Subcutaneous adipose tissue (tissue), 4 donors: ENCODE results near the gene HTR7. TPM values are rescaled to one million over a fixed set of nuclear protein-coding genes. Genes with fewer than 3 reads are reported as not detected.

Source experiments
- total RNA-seq, 4 donors: library from RNA; depleted of rRNA; stranded (reverse); fragments of >200 nt; gene quantifications; one replicate each; pipeline ENCODE4 v1.1.0, GENCODE V29; 2016
- TF ChIP-seq, protein P1 (sequence below): fragments of 450-650 bp; IDR thresholded peaks from one replicate; pipeline ENCODE4 v1.5.1; 2016; ENCODE audit warnings: low read depth, mild to moderate bottlenecking, control low read depth, antibody characterized with exemption, moderate library complexity

HTR7 gene
- total RNA-seq, 4 donors from 2014 or later = 0.65 to 2.9 (median 1.0) TPM

DNA sequence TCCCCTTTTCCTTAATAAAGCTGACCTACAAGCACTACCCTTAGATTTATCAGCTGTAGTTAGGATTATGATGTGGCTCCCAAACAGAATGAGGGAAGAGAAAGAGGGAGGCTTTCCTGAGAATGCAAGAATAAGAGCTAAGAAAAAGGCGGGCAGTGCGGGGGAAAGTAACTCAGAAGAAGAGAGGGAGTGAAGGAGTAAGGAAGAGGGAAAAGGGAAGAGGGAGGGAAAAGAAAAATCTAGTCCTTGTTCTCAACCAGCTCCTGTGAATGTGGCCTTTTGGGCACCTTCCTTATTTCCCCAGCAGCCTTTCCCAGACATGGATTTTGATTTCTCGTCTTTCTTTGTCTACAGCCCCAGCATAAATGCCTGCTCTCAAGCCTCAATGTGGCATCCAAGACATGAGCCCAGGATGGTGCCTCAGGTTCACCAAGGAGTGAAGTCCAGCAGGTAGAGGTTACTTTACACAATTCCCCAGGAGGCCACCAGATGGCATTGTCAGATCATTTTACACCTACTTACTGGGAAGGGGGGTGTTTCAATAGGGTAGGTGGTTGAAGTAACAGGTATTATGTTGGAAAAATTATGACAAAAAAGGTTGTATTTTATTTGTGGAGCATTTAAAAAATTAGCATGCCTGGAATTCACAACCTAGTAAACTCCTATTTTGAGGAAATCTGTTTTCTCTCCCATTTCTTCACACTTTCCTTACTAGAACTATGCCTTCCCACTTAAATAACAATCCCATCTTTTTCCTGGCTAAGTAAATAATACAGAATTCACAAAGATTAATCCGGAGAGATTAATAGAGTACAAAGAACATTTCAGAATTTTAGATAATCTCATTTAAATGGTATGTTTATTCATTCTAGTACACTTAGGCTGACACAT, 106.5 kb downstream of the HTR7 start:
- TF ChIP-seq, protein P1, sequence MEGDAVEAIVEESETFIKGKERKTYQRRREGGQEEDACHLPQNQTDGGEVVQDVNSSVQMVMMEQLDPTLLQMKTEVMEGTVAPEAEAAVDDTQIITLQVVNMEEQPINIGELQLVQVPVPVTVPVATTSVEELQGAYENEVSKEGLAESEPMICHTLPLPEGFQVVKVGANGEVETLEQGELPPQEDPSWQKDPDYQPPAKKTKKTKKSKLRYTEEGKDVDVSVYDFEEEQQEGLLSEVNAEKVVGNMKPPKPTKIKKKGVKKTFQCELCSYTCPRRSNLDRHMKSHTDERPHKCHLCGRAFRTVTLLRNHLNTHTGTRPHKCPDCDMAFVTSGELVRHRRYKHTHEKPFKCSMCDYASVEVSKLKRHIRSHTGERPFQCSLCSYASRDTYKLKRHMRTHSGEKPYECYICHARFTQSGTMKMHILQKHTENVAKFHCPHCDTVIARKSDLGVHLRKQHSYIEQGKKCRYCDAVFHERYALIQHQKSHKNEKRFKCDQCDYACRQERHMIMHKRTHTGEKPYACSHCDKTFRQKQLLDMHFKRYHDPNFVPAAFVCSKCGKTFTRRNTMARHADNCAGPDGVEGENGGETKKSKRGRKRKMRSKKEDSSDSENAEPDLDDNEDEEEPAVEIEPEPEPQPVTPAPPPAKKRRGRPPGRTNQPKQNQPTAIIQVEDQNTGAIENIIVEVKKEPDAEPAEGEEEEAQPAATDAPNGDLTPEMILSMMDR = no peak

DNA sequence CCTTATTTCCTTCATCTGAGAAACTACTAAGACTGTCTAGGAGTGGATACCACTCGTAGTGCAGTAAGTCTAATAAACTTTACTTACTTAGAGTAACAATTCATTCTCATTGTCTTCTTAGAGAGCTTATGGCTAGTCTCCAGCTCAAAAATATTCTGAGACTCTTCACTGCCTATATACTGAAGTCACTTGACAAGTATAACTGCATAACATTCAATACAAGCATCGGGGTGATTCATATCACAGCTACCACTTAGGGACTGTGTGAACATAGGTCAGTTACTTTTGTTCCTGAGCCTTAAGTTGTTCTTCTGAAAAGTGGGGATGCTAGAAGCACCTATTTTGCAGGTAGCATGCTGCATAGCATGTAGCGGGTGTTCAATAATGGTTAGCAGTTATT, 111.0 kb downstream of the HTR7 start:
- TF ChIP-seq, protein P1 = no peak

DNA sequence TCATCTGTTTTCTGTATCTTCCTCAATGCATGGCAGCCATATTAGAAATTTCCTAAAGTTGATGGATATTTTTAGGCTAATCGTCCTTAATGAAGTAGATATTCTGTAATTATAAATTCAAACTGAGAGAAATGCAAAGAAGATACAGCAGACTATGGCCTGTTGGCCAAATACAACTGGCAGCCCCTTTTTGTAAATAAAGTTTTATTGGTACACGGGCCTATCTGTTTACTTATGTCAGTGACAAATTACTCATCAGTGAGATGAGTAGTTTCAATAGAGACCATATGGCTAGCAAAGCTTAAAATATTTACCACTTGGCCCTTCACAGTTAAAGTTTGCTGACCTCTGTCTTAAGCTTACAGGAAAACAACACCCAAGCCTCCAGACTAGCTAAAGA, 112.3 kb downstream of the HTR7 start:
- TF ChIP-seq, protein P1 = no peak

DNA sequence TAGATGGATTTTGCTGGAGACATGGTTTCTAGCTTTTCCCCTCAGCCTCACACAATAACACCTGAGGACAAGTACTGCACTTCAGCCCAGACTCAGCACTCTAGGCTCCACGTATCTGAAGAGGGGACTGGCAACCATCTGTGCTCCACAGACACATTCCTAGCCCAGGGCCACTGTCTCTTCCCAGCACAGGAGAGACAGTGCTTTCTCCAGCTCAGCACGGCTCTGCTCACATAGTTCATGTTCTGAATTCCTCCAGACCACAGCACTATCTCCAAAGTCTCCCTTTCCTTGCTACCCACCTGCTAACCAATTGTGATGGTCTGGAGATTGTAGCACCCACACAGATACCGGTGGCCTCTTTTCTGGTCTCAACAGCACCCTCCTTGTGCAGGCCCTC, 114.5 kb downstream of the HTR7 start:
- TF ChIP-seq, protein P1 = no peak

DNA sequence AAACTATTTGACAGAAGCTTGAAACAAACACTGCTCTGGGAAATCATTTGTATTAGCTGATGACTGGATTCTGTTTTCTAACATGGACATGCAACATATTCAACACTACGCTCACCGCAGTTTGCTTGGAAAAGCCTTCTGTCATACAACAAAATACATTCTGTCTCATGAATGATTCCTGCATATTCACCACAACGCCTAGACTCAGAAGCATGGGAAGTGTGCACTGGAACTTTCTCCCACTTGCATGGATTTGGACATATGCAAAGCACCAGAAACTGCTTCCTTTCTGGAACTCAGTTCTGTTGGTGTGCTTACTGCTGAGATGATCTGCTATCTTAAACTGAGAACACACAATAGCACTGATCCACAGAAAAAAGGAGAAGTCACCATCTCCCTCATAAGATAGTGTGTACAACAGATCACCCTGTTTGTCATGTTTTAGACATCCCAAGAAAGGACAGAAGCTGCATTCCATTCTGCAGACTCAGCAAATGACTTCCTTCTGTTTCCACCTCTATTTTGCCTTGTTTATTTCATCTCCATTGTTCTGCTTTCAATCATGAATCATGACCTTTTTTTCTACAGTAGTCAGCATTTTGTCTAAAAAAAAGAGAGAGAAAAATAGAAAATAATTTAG, 115.8 kb downstream of the HTR7 start:
- TF ChIP-seq, protein P1 = no peak

DNA sequence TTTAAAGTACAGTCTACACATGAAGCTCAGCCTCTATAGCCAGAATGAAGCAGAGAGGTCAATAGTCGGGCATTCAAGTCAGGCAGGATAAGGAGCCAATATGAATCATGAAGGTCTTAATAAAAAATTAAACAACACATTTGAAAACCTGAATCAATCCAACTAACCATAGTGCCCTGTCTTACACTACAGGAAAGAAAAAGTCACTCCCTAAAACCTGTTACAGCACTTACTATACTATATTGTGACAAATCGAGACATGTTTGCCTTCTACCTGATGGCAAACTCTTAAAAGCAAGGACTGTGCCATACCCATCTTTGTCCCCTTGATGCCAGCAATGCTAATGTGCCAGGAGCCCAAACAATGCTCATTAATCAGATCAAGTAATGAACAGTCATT, 117.6 kb downstream of the HTR7 start:
- TF ChIP-seq, protein P1 = no peak

DNA sequence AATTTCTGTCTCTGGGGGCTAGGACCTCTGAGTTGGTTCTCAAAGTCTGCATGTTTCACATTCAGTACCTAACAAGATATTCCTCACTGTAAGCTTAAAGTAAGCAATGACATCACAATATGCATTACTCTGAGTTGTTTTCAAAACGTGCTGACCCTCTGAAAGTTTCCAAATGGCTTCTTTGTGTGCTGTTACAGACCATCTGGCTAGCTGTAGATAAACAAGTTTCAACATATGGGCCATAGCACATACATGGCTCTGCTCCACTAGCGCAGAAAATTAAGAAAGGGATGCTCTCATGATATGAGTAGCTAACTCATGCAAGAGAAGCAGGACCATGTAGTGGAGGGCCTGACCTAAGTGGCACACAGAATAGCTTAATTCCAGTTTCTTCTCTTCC, 119.0 kb downstream of the HTR7 start:
- TF ChIP-seq, protein P1 = no peak
